SW480 (cell line): ENCODE data around the gene VPS4A.
"Not testable (repeated sequence)": the region's sequence is repeated elsewhere in the genome, so short reads cannot be mapped to it uniquely, and the experiment has no call there.

Experiments used
- DNase-seq: peaks from one replicate; pipeline ENCODE4 v3.0.0-alpha.2; 2016; ENCODE audit warnings: low spot score

Gene VPS4A

GRCh38 chr16:69310653-69311532 lies at the start of gene VPS4A:
Gene VPS4A (plus strand): TSS chr16:69311350. CDS start chr16:69311512, 162 bp downstream.
- peak; percentile 93 for DNase-seq

GRCh38 chr16:69266334-69267063 lies 44.7 kb upstream of the VPS4A start:
- no peak for DNase-seq

- no peak for DNase-seq
These were observed 43.5 kb upstream of the VPS4A start for GRCh38 chr16:69267633-69268032.

GRCh38 chr16:69270395-69270794 lies 40.8 kb upstream of the VPS4A start:
- no peak for DNase-seq

- DNase-seq, result no peak
These were observed 40.3 kb upstream of the VPS4A start for GRCh38 chr16:69270831-69271230.

- no peak for DNase-seq
These were observed 38.1 kb upstream of the VPS4A start for GRCh38 chr16:69273009-69273408.

- no peak for DNase-seq
These were observed 36.4 kb upstream of the VPS4A start for GRCh38 chr16:69274699-69275235.

DNA sequence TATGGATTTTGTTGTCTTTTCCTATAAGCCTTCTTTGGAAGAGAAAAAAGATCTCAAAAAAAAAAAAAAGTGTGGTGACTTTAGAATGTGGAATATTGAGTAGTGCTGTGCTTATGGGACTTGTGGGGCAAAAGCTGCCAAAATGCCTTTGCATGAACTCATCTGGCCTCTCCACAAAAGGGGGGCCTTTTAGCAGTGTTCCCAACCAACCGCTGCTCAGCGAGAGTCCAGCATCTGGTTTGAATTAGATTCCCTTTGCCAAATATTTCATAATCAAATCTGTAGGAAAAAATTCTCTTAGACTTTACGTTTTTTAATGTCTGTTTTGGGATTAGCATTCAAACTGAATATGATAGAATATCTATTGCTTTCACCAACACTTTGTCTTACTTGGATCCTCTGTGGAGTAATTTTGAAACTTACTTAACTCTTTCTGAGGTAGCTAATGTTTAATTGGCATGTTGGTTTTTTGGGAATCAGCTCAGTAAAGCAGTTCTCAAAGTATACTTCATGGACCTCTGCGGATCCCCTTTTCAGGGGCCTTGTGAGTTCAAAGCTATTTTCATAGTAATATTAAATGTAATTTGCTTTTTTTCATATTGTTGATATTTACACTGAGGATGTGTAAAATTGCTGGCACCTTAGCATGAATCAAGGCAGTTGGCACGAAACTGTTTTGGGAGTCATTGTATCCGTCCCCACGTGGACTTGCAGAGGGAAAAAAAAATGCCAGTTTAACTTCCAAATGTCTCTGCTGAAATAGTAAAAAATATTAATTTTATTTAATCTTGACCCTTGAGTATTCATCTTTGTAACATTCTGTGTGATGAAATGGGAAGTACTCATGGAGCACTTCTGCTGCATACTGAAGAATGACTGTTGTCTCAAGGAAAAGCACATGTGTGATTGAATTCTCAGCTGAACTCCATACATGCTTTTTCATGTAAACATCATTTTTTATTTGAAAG lies 34.7 kb upstream of the VPS4A start:
- no peak for DNase-seq

- no peak for DNase-seq
These were observed 33.7 kb upstream of the VPS4A start for GRCh38 chr16:69277413-69277812.

DNA sequence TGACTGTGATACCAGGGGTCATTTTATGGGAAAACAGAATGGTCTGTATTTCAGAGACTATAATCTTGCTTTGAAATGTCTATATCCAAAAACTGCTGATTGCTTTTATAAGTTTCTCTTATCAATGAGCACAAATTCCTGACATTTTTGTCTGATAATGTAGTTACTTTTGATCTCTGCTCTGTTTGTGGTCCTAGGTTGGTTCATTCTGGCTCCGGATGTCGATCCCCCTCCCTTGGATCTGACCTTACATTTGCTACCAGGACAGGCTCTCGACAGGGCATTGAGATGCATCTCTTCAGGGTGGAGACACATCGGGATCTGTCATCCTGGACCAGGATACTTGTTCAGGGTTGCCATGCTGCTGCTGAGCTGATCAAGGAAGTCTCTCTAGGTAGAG lies 27.3 kb upstream of the VPS4A start:
- no peak for DNase-seq

DNA sequence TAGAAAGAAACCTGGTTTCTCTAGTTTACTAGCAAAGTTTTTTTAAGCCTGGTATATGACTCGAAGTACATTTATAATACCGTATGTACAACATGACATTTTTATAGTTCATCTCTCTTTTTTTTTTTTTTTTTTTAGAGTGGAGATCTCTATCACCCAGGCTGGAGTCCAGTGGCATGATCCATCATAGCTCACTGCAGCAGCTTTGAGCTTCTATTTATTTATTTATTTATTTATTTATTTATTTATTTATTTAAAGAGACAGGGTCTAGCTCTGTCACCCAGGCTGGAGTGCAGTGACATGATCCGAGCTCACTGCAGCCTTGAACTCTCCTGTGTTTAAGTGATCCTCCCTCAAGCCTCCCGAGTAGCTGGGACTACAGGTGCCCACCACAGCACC lies 25.9 kb upstream of the VPS4A start:
- no peak for DNase-seq

DNA sequence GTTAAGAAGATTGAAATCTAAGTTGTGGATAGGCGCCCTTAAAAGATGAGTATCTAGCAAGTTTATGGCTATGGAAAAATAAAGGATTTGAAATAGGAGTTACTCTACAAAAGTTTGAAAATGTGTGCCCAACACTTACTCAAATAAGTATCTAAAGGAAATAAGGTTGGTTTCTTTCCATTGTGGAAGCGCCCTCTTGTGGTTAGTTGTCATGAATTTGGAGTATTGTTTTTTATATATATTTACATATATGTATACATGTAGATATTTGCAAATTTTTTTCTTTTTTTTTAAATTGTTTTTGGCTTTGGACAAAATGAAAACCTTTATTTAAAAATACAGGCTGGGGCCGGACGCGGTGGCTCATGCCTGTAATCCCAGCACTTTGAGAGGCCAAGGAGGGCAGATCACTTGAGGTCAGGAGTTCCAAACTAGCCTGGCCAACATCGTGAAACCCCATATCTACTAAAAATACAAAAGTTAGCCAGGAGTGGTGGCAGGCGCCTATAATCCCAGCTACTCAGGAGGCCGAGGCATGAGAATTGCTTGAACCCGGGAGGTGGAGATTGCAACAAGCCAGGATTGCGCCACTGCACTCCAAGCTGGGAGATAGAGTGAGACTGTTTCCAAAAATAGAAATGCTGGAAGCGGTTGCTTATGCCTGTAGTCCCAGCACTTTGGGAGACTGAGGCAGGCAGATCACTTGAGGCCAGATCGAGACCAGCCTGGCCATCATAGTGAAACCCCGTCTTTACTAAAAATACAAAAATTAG lies 24.0 kb upstream of the VPS4A start:
- peak; percentile 49 for DNase-seq

GRCh38 chr16:69291657-69292056 lies 19.5 kb upstream of the VPS4A start:
- not testable (repeated sequence) for DNase-seq

- DNase-seq, result no peak
These were observed 17.7 kb upstream of the VPS4A start for GRCh38 chr16:69293401-69293800.

GRCh38 chr16:69294051-69294450 lies 17.1 kb upstream of the VPS4A start:
- no peak for DNase-seq

- DNase-seq, result not testable (repeated sequence)
These were observed 14.4 kb upstream of the VPS4A start for GRCh38 chr16:69296771-69297170.

GRCh38 chr16:69298261-69298660 lies 12.9 kb upstream of the VPS4A start:
- no peak for DNase-seq

DNA sequence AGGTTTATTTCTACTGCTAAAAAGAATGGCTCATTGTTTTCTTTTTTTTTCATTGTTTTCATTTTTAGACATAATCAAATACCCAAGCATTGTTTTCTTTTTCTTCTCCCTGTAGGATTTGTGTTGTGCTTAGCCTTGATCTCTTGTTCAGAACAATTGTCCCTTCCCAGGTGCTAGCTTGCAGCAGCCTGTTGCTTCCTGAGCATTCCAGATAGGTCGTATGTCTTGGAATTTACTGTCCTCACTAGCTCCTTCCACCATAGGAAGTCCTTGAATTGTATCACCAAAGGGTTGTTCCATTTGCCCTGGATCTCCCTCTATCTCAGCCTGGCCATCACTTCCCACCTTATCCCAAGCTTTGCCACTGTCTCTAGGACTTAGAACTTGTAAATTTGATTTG lies 10.0 kb upstream of the VPS4A start:
- DNase-seq, result no peak

- DNase-seq, result no peak
These were observed 9.3 kb upstream of the VPS4A start for GRCh38 chr16:69301861-69302260.

DNA sequence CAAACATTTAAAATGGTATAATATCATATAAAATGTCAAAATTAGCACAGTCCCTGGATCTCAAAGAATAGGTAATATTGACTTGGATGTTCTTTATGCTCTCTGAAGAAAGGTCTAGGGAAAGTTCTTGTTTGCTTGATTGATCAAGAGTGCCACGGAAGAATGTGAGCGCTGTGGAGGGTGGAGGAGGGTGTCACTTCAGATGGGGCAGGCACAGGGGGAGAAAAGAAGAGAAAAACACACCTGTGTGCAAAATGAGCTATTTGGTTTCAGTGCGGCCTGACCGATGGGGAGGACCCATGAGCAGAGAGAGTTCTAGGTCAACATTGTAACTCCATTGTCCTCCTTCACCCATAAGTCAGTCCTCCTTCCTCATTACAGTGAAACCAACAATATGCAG lies 8.8 kb upstream of the VPS4A start:
- no peak for DNase-seq

- DNase-seq, result no peak
These were observed 5.1 kb upstream of the VPS4A start for GRCh38 chr16:69306031-69306430.
